PC-9 (cell line): ENCODE measurements around the gene PCDHGB3.

ENCODE experiments used
- EZH2 ChIP-seq: fragments of 200-600 bp; sonication (generic); IDR thresholded peaks from 2 replicates; pipeline ENCODE4 v1.8.0; 2017; ENCODE audit warnings: antibody characterized with exemption, low read depth
- TF ChIP-seq, protein P1 (sequence below): fragments of 200-600 bp; sonication (generic); conservative IDR thresholded peaks from 2 replicates; pipeline ENCODE4 v1.6.1; 2017; ENCODE audit warnings: mixed run types, antibody characterized with exemption, mild to moderate bottlenecking, moderate library complexity

DNA sequence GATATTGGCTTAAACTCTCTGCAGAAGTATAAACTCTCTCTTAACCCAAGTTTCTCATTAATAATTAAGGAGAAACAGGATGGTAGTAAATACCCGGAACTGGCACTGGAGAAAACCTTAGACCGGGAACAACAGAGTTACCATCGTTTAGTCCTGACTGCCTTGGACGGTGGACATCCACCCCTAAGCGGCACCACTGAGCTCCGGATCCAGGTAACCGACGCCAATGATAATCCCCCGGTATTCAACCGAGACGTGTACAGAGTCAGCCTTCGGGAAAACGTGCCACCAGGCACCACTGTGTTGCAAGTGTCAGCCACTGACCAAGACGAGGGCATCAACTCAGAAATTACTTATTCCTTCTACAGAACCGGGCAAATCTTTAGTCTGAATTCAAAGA, 28.6 kb downstream of the PCDHGB3 start:
- TF ChIP-seq, protein P1, sequence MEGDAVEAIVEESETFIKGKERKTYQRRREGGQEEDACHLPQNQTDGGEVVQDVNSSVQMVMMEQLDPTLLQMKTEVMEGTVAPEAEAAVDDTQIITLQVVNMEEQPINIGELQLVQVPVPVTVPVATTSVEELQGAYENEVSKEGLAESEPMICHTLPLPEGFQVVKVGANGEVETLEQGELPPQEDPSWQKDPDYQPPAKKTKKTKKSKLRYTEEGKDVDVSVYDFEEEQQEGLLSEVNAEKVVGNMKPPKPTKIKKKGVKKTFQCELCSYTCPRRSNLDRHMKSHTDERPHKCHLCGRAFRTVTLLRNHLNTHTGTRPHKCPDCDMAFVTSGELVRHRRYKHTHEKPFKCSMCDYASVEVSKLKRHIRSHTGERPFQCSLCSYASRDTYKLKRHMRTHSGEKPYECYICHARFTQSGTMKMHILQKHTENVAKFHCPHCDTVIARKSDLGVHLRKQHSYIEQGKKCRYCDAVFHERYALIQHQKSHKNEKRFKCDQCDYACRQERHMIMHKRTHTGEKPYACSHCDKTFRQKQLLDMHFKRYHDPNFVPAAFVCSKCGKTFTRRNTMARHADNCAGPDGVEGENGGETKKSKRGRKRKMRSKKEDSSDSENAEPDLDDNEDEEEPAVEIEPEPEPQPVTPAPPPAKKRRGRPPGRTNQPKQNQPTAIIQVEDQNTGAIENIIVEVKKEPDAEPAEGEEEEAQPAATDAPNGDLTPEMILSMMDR, result no peak
- no peak for TF ChIP-seq EZH2
